K562 (cell line): ENCODE data around the gene MYO1D. TPM values are rescaled to one million over a fixed set of nuclear protein-coding genes. Genes with fewer than 3 reads are reported as not detected.

ENCODE experiments used
- AFF4 ChIP-seq: sonication (generic); formaldehyde crosslinking; IDR thresholded peaks from 2 replicates; pipeline ENCODE4 v1.8.0; 2023; ENCODE audit warnings: mild to moderate bottlenecking, missing genetic modification reagents
- ARID3A ChIP-seq: IDR thresholded peaks from 2 replicates; pipeline ENCODE4 v1.6.1; 2012; ENCODE audit warnings: low read depth, low read length, improper control_type of control experiment, borderline replicate concordance
- CBX3 ChIP-seq, 2 experiments: IDR thresholded peaks; 1 replicate in 1 of 2; 2 replicates in 1 of 2; pipeline ENCODE4 v1.6.1; 2012; ENCODE audit warnings: inconsistent platforms in 2 of 2, low read length in 2 of 2, borderline replicate concordance in 1 of 2, control low read depth in 1 of 2
- DACH1 ChIP-seq: fragments of 450-650 bp; IDR thresholded peaks from 2 replicates; pipeline ENCODE4 v1.6.1; 2018; ENCODE audit not compliant: partially characterized antibody
- HOMEZ ChIP-seq: fragments of 250-450 bp; sonication (Bioruptor Pico); IDR thresholded peaks from 2 replicates; pipeline ENCODE4 v1.4.0; 2020; ENCODE audit warnings: mild to moderate bottlenecking, moderate library complexity
- MAX ChIP-seq: sonication (generic); formaldehyde crosslinking; IDR thresholded peaks from 2 replicates; pipeline ENCODE4 v1.9.0; 2022; ENCODE audit warnings: mild to moderate bottlenecking, missing genetic modification reagents
- NR3C1 ChIP-seq: sonication (generic); formaldehyde crosslinking; IDR thresholded peaks from 2 replicates; pipeline ENCODE4 v1.8.1; 2022; ENCODE audit warnings: missing genetic modification reagents
- NUFIP1 ChIP-seq: fragments of 450-650 bp; IDR thresholded peaks from 2 replicates; pipeline ENCODE4 v1.6.1; 2018; ENCODE audit not compliant: partially characterized antibody
- PTTG1 ChIP-seq: fragments of 450-650 bp; IDR thresholded peaks from 2 replicates; pipeline ENCODE4 v1.6.1; 2016; ENCODE audit warnings: low read depth, mild to moderate bottlenecking, missing genetic modification characterization, missing compliant biosample characterization
- STAT6 ChIP-seq: sonication (generic); formaldehyde crosslinking; IDR thresholded peaks from 2 replicates; pipeline ENCODE4 v1.8.1; 2023; ENCODE audit warnings: mild to moderate bottlenecking, missing genetic modification reagents
- TBL1XR1 ChIP-seq, 2 experiments: IDR thresholded peaks; 2 replicates each; pipeline ENCODE4 v1.6.1; 2012; ENCODE audit warnings: improper control_type of control experiment in 2 of 2, low read length in 2 of 2, mild to moderate bottlenecking in 1 of 2
- THRA ChIP-seq: fragments of 450-650 bp; IDR thresholded peaks from 2 replicates; pipeline ENCODE4 v1.6.1; 2017; ENCODE audit warnings: mild to moderate bottlenecking, moderate library complexity
- TSC22D4 ChIP-seq: fragments of 450-650 bp; IDR thresholded peaks from 2 replicates; pipeline ENCODE4 v1.6.1; 2016; ENCODE audit warnings: missing genetic modification characterization, missing biosample characterization, control low read depth
- ZNF12 ChIP-seq: sonication (generic); formaldehyde crosslinking; IDR thresholded peaks from 2 replicates; pipeline ENCODE4 v1.4.0; 2020; ENCODE audit warnings: mild to moderate bottlenecking, missing genetic modification reagents
- ZNF584 ChIP-seq: fragments of 200-800 bp; sonication (Bioruptor generic); IDR thresholded peaks from 2 replicates; pipeline ENCODE4 v1.6.1; 2016; ENCODE audit warnings: low read depth, mild to moderate bottlenecking, missing genetic modification characterization, missing compliant biosample characterization
- ZNF644 ChIP-seq: fragments of 200-800 bp; sonication (Bioruptor generic); IDR thresholded peaks from 2 replicates; pipeline ENCODE4 v1.6.1; 2016; ENCODE audit warnings: low read depth, missing genetic modification characterization, missing compliant biosample characterization
- ZNF75A ChIP-seq: fragments of 450-650 bp; formaldehyde crosslinking; IDR thresholded peaks from 2 replicates; pipeline ENCODE4 v1.4.0; 2020; ENCODE audit warnings: mild to moderate bottlenecking
- polyA plus RNA-seq, 8 experiments: library from polyadenylated mRNA; depleted of rRNA in 4 of 8; stranded (reverse) in 5 of 8; unstranded in 3 of 8; fragments of >200 nt; fragmentation: Nextera tagmentation in 2 of 8; fragmentation: Illumina TruSeq in 1 of 8; extraction: Ambion mirVana in 2 of 8; extraction: Trizol in 1 of 8; gene quantifications; 2 replicates each; pipeline versions ENCODE4 v1.2.1 to v1.2.3, GENCODE V29; 2011 to 2014; ENCODE audit warnings: inconsistent platforms in 1 of 8, missing spikeins in 1 of 8
- total RNA-seq, 7 experiments: library from RNA; depleted of rRNA in 6 of 7; stranded (reverse); fragments of >200 nt in 6 of 7; fragmentation: Illumina TruSeq in 2 of 7; extraction: Trizol in 2 of 7; gene quantifications; 2 replicates each; pipeline versions ENCODE4 v1.2.1 to v1.2.3, GENCODE V29; 2011 to 2021; ENCODE audit warnings: low replicate concordance in 1 of 7

MYO1D gene
- total and polyA plus RNA-seq, 9 of the 15 experiments (the other 6 are each of a cell fraction or from before 2014, with no cell fraction given) = 2.1 to 71.2 (median 45.4) TPM

- TF ChIP-seq STAT6 (CRISPR knock-in tag) (no peak), ZNF12 (0 out of 2 replicates have a peak, but pooled peaks have one; percentile 1), PTTG1 (tag) (no peak), HOMEZ (CRISPR knock-in tag) (no peak), ZNF644 (tag) (no peak), NR3C1 (no peak), AFF4 (CRISPR knock-in tag) (no peak), CBX3 (IDR thresholded peaks at IDR 0.05; ENCODE audit: borderline replicate concordance in 1 of 2, low read length in 2 of 2) (0 out of 3 replicates have a peak, but pooled peaks of 1 of the 2 experiments have one; percentile 14), ARID3A (no peak), TSC22D4 (no peak), ZNF75A (CRISPR knock-in tag) (no peak), DACH1 (no peak), NUFIP1 (no peak), TBL1XR1 (IDR thresholded peaks at IDR 0.05; ENCODE audit: low read length in 2 of 2) (no peak), THRA (no peak), MAX (CRISPR knock-in tag) (no peak), ZNF584 (CRISPR knock-in tag) (no peak)
Measured at GRCh38 chr17:32443827-32444300, 433.1 kb downstream of the MYO1D start (continued).
